Measurements from ENCODE around the gene CHM.

DNA sequence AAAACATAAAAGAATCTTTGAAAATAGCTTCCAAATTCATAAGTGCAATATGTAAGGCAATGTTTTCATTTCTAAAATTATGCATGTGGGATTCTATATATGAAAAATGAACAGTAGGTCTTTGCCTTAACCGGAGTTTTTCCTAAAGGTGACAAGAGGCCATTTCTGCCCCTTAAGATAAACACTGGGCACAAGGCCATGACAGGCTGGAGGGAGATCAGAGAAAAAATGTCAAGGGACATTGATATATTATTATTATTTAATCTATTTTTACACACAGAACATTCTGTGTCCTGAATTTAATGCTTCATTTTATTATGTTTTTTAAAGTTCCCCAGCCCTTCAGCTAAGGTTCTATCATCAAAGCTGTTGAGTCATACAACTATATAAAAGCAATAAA is 118.8 kb downstream of the CHM start:
- TF ChIP-seq CTCF (IDR thresholded peaks at IDR 0.05) (no peak), POLR2A (IDR thresholded peaks at IDR 0.05) (no peak)
